Keratinocyte (primary cell): ENCODE data around the gene BMS1. TPM values are rescaled to one million over a fixed set of nuclear protein-coding genes. Genes with fewer than 3 reads are reported as not detected.
A peak's percentile ranks its signal among the peaks of the same experiment; 100 is the strongest.

Experiments used
- DNase-seq: peaks from one replicate; pipeline ENCODE4 v3.0.0-alpha.2; 2011; ENCODE audit warnings: low read depth, missing footprints, low spot score
- FAIRE-seq: peaks from 2 replicates; lab custom pipeline; 2011; peaks lifted over from hg19 to GRCh38; lab: Jason Lieb, UNC
- H2AFZ ChIP-seq: 2 replicates; pipeline ENCODE4 v1.6.0; 2012; ENCODE audit warnings: low read length, control low read depth, inconsistent platforms; ENCODE audit not compliant: control insufficient read depth
- H3K27ac ChIP-seq: 2 replicates; pipeline ENCODE4 v1.5.1; 2011; ENCODE audit warnings: low read length; ENCODE audit not compliant: control insufficient read depth, insufficient read depth
- H3K27me3 ChIP-seq: 3 replicates; pipeline ENCODE4 v1.6.0; 2011; ENCODE audit warnings: low read length; ENCODE audit not compliant: control insufficient read depth, insufficient read depth; ENCODE audit errors: extremely low read depth
- H3K36me3 ChIP-seq, 2 experiments: 2 replicates in 1 of 2; 3 replicates in 1 of 2; pipeline ENCODE4 v1.5.1; 2011; ENCODE audit warnings: low read length in 2 of 2, mild to moderate bottlenecking in 1 of 2; ENCODE audit not compliant: control insufficient read depth in 2 of 2, insufficient read depth in 2 of 2; ENCODE audit errors: extremely low read depth in 1 of 2
- H3K4me1 ChIP-seq: 3 replicates; pipeline ENCODE4 v1.5.1; 2011; ENCODE audit warnings: low read length; ENCODE audit not compliant: control insufficient read depth, insufficient read depth; ENCODE audit errors: extremely low read depth
- H3K4me2 ChIP-seq: 3 replicates; pipeline ENCODE4 v1.6.0; 2011; ENCODE audit warnings: low read depth, low read length; ENCODE audit not compliant: control insufficient read depth, insufficient read depth; ENCODE audit errors: extremely low read depth
- H3K4me3 ChIP-seq, 3 experiments: fragments of 200-600 bp in 1 of 3; sonication (generic) in 1 of 3; 2 replicates in 2 of 3; 3 replicates in 1 of 3; pipeline ENCODE4 v1.5.1; 2011 to 2016; ENCODE audit warnings: low read length in 3 of 3, mild to moderate bottlenecking in 3 of 3, control low read depth in 2 of 3, inconsistent platforms in 1 of 3, low read depth in 1 of 3, mixed read lengths in 1 of 3, mixed run types in 1 of 3, moderate library complexity in 1 of 3; ENCODE audit not compliant: control insufficient read depth in 2 of 3, insufficient read depth in 2 of 3; ENCODE audit errors: extremely low read depth in 1 of 3
- H3K79me2 ChIP-seq: 2 replicates; pipeline ENCODE4 v1.6.0; 2012; ENCODE audit warnings: low read length; ENCODE audit not compliant: control insufficient read depth, insufficient read depth
- H3K9ac ChIP-seq: 3 replicates; pipeline ENCODE4 v1.6.0; 2011; ENCODE audit warnings: low read length; ENCODE audit not compliant: control insufficient read depth, insufficient read depth; ENCODE audit errors: extremely low read depth
- H3K9me1 ChIP-seq: 3 replicates; pipeline ENCODE4 v1.6.0; 2011; ENCODE audit warnings: low read length; ENCODE audit not compliant: control insufficient read depth, insufficient read depth; ENCODE audit errors: extremely low read depth
- H3K9me3 ChIP-seq: 2 replicates; pipeline ENCODE4 v1.5.1; 2012; ENCODE audit warnings: low read depth, low read length; ENCODE audit not compliant: control insufficient read depth
- H4K20me1 ChIP-seq: 3 replicates; pipeline ENCODE4 v1.6.0; 2011; ENCODE audit warnings: low read length; ENCODE audit not compliant: control insufficient read depth, insufficient read depth; ENCODE audit errors: extremely low read depth
- EZH2 ChIP-seq: IDR thresholded peaks from one replicate; pipeline ENCODE4 v1.6.1; 2012; ENCODE audit warnings: inconsistent platforms, mild to moderate bottlenecking, low read length, moderate library complexity
- dilution Hi-C: fragments of 300-500 bp; cut with MboI; formaldehyde crosslinking; loops from one replicate; pipeline ENCODE4 v1.7.0; 2020; ENCODE audit warnings: low sequenced_read_pairs; ENCODE audit not compliant: extremely low pct_ligation_motif_present
- polyA plus RNA-seq, 5 experiments: library from polyadenylated mRNA; depleted of rRNA in 3 of 5; stranded (reverse) in 3 of 5; stranded (forward) in 1 of 5; unstranded in 1 of 5; fragments of >200 nt; gene quantifications; 1 replicate in 1 of 5; 2 replicates in 3 of 5; 3 replicates in 1 of 5; pipeline versions ENCODE4 v1.2.1 to v1.2.3, GENCODE V29; 2011 to 2012; ENCODE audit warnings: missing spikeins in 2 of 5, low read depth in 1 of 5, low replicate concordance in 1 of 5
- TF ChIP-seq, protein P1 (sequence below), 3 experiments: IDR thresholded peaks in 1 of 3; conservative IDR thresholded peaks in 1 of 3; optimal IDR thresholded peaks in 1 of 3; 2 replicates in 2 of 3; 3 replicates in 1 of 3; pipeline versions ENCODE3 to v1.5.1; 2011; ENCODE audit warnings: low read length in 3 of 3, mild to moderate bottlenecking in 3 of 3, moderate library complexity in 2 of 3, control low read depth in 1 of 3, inconsistent platforms in 1 of 3; ENCODE audit not compliant: insufficient read depth in 2 of 3; ENCODE audit errors: extremely low read depth in 1 of 3

BMS1 gene
- polyA plus RNA-seq, 1 donor (not counting 4 experiments of a cell fraction or from before 2014, with no cell fraction given), result 11.4 TPM

DNA sequence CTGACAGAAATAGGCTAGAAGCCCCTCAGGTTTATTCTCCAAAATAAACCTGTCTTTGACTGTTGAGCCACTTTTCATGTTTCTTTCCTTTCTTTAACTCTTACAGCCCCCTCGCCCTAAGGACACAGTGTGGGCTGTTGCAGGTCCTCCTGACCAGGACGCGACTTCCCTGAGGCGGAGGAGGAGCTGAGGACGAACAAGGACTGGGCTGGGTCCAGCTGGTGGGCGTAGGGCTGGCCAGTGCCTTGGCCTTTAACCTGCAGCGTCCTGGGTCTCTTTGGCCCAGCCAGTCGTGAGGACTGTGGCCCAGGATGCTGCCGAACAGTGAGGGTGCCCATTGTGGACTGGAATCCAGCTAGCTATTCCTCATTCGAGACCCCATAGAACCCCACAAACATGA lies 13.4 kb upstream of the BMS1 start:
- no peak for FAIRE-seq
- DNase-seq, result no peak
- Histone ChIP-seq H3K4me2 (no peak overlapping the region), H3K9ac (no peak overlapping the region), H3K9me3 (no peaks in the 10 kb centered on the region), H3K36me3 (no peaks in the 10 kb centered on the region), H3K79me2 (no peaks in the 10 kb centered on the region), H3K9me1 (no peaks in the 10 kb centered on the region), H3K4me3 (no peak overlapping the region), H3K27ac (no peak overlapping the region), H3K4me1 (no peaks in the 10 kb centered on the region), H2AFZ (no peak overlapping the region), H3K27me3 (no peaks in the 10 kb centered on the region), H4K20me1 (no peaks in the 10 kb centered on the region)
- dilution Hi-C loops, result no loop called here
- TF ChIP-seq EZH2, result no peak
- TF ChIP-seq, protein P1, sequence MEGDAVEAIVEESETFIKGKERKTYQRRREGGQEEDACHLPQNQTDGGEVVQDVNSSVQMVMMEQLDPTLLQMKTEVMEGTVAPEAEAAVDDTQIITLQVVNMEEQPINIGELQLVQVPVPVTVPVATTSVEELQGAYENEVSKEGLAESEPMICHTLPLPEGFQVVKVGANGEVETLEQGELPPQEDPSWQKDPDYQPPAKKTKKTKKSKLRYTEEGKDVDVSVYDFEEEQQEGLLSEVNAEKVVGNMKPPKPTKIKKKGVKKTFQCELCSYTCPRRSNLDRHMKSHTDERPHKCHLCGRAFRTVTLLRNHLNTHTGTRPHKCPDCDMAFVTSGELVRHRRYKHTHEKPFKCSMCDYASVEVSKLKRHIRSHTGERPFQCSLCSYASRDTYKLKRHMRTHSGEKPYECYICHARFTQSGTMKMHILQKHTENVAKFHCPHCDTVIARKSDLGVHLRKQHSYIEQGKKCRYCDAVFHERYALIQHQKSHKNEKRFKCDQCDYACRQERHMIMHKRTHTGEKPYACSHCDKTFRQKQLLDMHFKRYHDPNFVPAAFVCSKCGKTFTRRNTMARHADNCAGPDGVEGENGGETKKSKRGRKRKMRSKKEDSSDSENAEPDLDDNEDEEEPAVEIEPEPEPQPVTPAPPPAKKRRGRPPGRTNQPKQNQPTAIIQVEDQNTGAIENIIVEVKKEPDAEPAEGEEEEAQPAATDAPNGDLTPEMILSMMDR (optimal IDR thresholded peaks at IDR 0.05 in 1 of 3, IDR thresholded peaks at IDR 0.05 in 1 of 3, conservative IDR thresholded peaks at IDR 0.05 in 1 of 3; ENCODE audit: extremely low read depth in 1 of 3, insufficient read depth in 2 of 3, low read length in 3 of 3), result no peak

- Histone ChIP-seq H4K20me1 (no peaks in the 10 kb centered on the region), H3K4me2 (peak overlapping the region; percentile 3), H3K27me3 (no peaks in the 10 kb centered on the region), H3K36me3 (no peaks in the 10 kb centered on the region), H3K9me1 (no peaks in the 10 kb centered on the region), H3K9ac (no peak overlapping the region), H3K79me2 (no peaks in the 10 kb centered on the region), H3K4me1 (no peaks in the 10 kb centered on the region), H2AFZ (no peak overlapping the region), H3K9me3 (no peaks in the 10 kb centered on the region), H3K27ac (no peak overlapping the region), H3K4me3 (no peak overlapping the region)
- dilution Hi-C loops, result no loop called here
- TF ChIP-seq, protein P1 (optimal IDR thresholded peaks at IDR 0.05 in 1 of 3, IDR thresholded peaks at IDR 0.05 in 1 of 3, conservative IDR thresholded peaks at IDR 0.05 in 1 of 3; ENCODE audit: extremely low read depth in 1 of 3, insufficient read depth in 2 of 3, low read length in 3 of 3), result no peak
- no peak for TF ChIP-seq EZH2
- DNase-seq (no peak), FAIRE-seq (no peak)
Measured at GRCh38 chr10:42769673-42770072, 12.9 kb upstream of the BMS1 start.
